ENCODE measurements around the gene PTAR1.

PTAR1 gene

GRCh38 chr9:69671311-69671878 is 88.4 kb downstream of the PTAR1 start:
- peaks cover 4% of the 10 kb centered on the region for H3K4me1 ChIP-seq (ENCODE audit: control insufficient read depth, insufficient read depth, low read length, poor library complexity, severe bottlenecking)
- H3K4me3 ChIP-seq (ENCODE audit: insufficient read depth, low read depth, low read length, poor library complexity, severe bottlenecking): peak overlapping the region; percentile 51
- H3K36me3 ChIP-seq (ENCODE audit: control insufficient read depth, insufficient read depth, low read length): no peaks in the 10 kb centered on the region
- no peaks in the 10 kb centered on the region for H3K9me3 ChIP-seq (ENCODE audit: control insufficient read depth, low read length)
- no peaks in the 10 kb centered on the region for H3K27me3 ChIP-seq (replicated peaks; ENCODE audit: control insufficient read depth, insufficient read depth, low read length, poor library complexity, severe bottlenecking)
- DNase-seq: no peak
- no peak overlapping the region for H3K27ac ChIP-seq (ENCODE audit: insufficient read depth, low read length, poor library complexity, severe bottlenecking)

GRCh38 chr9:69667306-69667705 is 92.5 kb downstream of the PTAR1 start:
- Histone ChIP-seq H3K27ac (ENCODE audit: insufficient read depth, low read length, poor library complexity, severe bottlenecking) (no peak overlapping the region), H3K4me1 (ENCODE audit: control insufficient read depth, insufficient read depth, low read length, poor library complexity, severe bottlenecking) (no peaks in the 10 kb centered on the region), H3K36me3 (ENCODE audit: control insufficient read depth, insufficient read depth, low read length) (no peaks in the 10 kb centered on the region), H3K27me3 (replicated peaks; ENCODE audit: control insufficient read depth, insufficient read depth, low read length, poor library complexity, severe bottlenecking) (no peaks in the 10 kb centered on the region), H3K9me3 (ENCODE audit: control insufficient read depth, low read length) (no peaks in the 10 kb centered on the region), H3K4me3 (ENCODE audit: insufficient read depth, low read depth, low read length, poor library complexity, severe bottlenecking) (no peak overlapping the region)
- DNase-seq: no peak

DNA sequence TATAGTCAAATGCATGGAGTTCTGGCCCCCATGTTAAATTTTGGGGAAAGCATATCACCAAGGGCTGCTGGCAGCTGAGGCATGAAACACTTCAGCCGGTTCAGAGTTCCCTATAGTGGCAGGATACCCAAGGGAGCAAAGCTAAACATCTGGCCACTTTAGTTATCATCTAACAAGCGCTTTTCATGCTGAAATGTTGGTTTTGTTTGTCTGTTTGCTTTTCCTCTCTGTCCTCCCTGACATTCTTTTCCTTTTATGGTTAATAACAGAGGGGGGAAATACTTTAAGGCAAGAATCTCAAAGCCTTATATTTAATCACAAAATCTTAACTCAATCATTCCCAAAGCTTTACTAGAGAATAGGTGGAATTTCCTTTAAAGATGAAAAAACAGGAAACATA is 99.5 kb downstream of the PTAR1 start:
- Histone ChIP-seq H3K4me3 (ENCODE audit: insufficient read depth, low read depth, low read length, poor library complexity, severe bottlenecking) (no peak overlapping the region), H3K9me3 (ENCODE audit: control insufficient read depth, low read length) (no peaks in the 10 kb centered on the region), H3K36me3 (ENCODE audit: control insufficient read depth, insufficient read depth, low read length) (no peaks in the 10 kb centered on the region), H3K27me3 (replicated peaks; ENCODE audit: control insufficient read depth, insufficient read depth, low read length, poor library complexity, severe bottlenecking) (no peaks in the 10 kb centered on the region), H3K27ac (ENCODE audit: insufficient read depth, low read length, poor library complexity, severe bottlenecking) (no peak overlapping the region), H3K4me1 (ENCODE audit: control insufficient read depth, insufficient read depth, low read length, poor library complexity, severe bottlenecking) (no peaks in the 10 kb centered on the region)
- no peak for DNase-seq
